B cell (primary cell): ENCODE data around the gene SLC13A4. TPM values are rescaled to one million over a fixed set of nuclear protein-coding genes. Genes with fewer than 3 reads are reported as not detected.

Source experiments
- ATAC-seq: fragments of 200-7000 bp; cut with Tn5 transposase; one replicate; pipeline ENCODE4 v1.10.0; 2021; ENCODE audit warnings: low read depth, mild to moderate bottlenecking, moderate number of reproducible peaks, moderate library complexity
- CTCF ChIA-PET: fragments of 350-600 bp; sonication (Branson Sonifier 250); formaldehyde crosslinking; loops from one replicate; lab custom pipeline; 2021; ENCODE audit warnings: antibody characterized with exemption, inconsistent platforms; lab: Charles Lee
- POLR2A ChIA-PET: fragments of 350-600 bp; sonication (Branson Sonifier 250); formaldehyde crosslinking; loops from one replicate; lab custom pipeline; 2021; ENCODE audit warnings: antibody characterized with exemption; lab: Charles Lee
- DNase-seq: peaks from one replicate; pipeline ENCODE4 v3.0.0; 2013
- H2AFZ ChIP-seq: 2 replicates; pipeline ENCODE4 v1.6.1; 2012; ENCODE audit warnings: mild to moderate bottlenecking, low read depth, low read length; ENCODE audit not compliant: insufficient read depth, poor library complexity, severe bottlenecking
- H3K27ac ChIP-seq, 2 donors: 1 replicate in 1 of 2; 2 replicates in 1 of 2; pipeline ENCODE4 v1.5.1; 2012 to 2013; ENCODE audit warnings: low read length in 2 of 2, mild to moderate bottlenecking in 2 of 2, moderate library complexity in 1 of 2
- H3K27me3 ChIP-seq, 4 experiments: fragments of 200-600 bp in 1 of 4; sonication (generic) in 1 of 4; replicated peaks in 1 of 4; 1 replicate in 2 of 4; 2 replicates in 2 of 4; pipeline versions ENCODE4 v1.6.1 to v1.7.0; 2013 to 2016; ENCODE audit warnings: low read length in 3 of 4, mild to moderate bottlenecking in 2 of 4, mixed read lengths in 1 of 4, moderate library complexity in 1 of 4; ENCODE audit not compliant: insufficient read depth in 4 of 4, control insufficient read depth in 3 of 4; ENCODE audit errors: control extremely low read depth in 1 of 4
- H3K36me3 ChIP-seq, 2 experiments: replicated peaks in 1 of 2; 1 replicate in 1 of 2; 2 replicates in 1 of 2; pipeline versions ENCODE4 v1.6.1 to v1.7.1; 2013; ENCODE audit warnings: low read length in 1 of 2; ENCODE audit not compliant: insufficient read depth in 2 of 2, control insufficient read depth in 1 of 2; ENCODE audit errors: control extremely low read depth in 1 of 2, extremely low read depth in 1 of 2
- H3K4me1 ChIP-seq, 2 donors: fragments of 200-600 bp in 1 of 2; sonication (generic) in 1 of 2; 1 replicate in 1 of 2; 2 replicates in 1 of 2; pipeline versions ENCODE4 v1.5.1 to v1.6.1; 2013 to 2017; ENCODE audit warnings: low read length in 2 of 2; ENCODE audit not compliant: control insufficient read depth in 2 of 2, insufficient read depth in 2 of 2
- H3K4me2 ChIP-seq: replicated peaks from 2 replicates; pipeline ENCODE3; 2012; ENCODE audit warnings: mild to moderate bottlenecking, low read depth, low read length; ENCODE audit not compliant: poor library complexity, severe bottlenecking
- H3K4me3 ChIP-seq, 5 experiments: fragments of 200-600 bp in 1 of 5; sonication (generic) in 1 of 5; 1 replicate in 3 of 5; 2 replicates in 2 of 5; pipeline versions ENCODE4 v1.5.1 to v1.7.0; 2011 to 2016; ENCODE audit warnings: low read length in 4 of 5, mild to moderate bottlenecking in 4 of 5, low read depth in 2 of 5, control low read depth in 1 of 5, moderate library complexity in 1 of 5; ENCODE audit not compliant: insufficient read depth in 1 of 5; ENCODE audit errors: control extremely low read depth in 1 of 5, extremely low read depth in 1 of 5
- H3K79me2 ChIP-seq: fragments of 200-600 bp; sonication (generic); one replicate; pipeline ENCODE4 v1.6.0; 2016; ENCODE audit warnings: low read length; ENCODE audit not compliant: control insufficient read depth, insufficient read depth
- H3K9ac ChIP-seq: fragments of 200-600 bp; sonication (generic); 2 replicates; pipeline ENCODE4 v1.6.1; 2017; ENCODE audit warnings: mild to moderate bottlenecking, low read length, moderate library complexity
- H3K9me3 ChIP-seq, 3 donors: one replicate each; pipeline versions ENCODE4 v1.6.1 to v1.7.1; 2013; ENCODE audit warnings: low read length in 2 of 3; ENCODE audit not compliant: control insufficient read depth in 2 of 3, insufficient read depth in 1 of 3; ENCODE audit errors: control extremely low read depth in 1 of 3
- H4K20me1 ChIP-seq: 2 replicates; pipeline ENCODE4 v1.6.0; 2012; ENCODE audit warnings: mild to moderate bottlenecking, low read length; ENCODE audit not compliant: insufficient read depth, control insufficient read depth, poor library complexity, severe bottlenecking
- H3K27ac Mint-ChIP-seq: one replicate; pipeline ENCODE4 v1.8.0; 2021; ENCODE audit warnings: mixed read lengths
- H3K27me3 Mint-ChIP-seq: one replicate; pipeline ENCODE4 v1.8.0; 2021; ENCODE audit warnings: mixed read lengths
- H3K4me1 Mint-ChIP-seq: one replicate; pipeline ENCODE4 v1.8.0; 2021; ENCODE audit warnings: mixed read lengths
- H3K4me3 Mint-ChIP-seq: one replicate; pipeline ENCODE4 v1.8.0; 2021; ENCODE audit warnings: mixed read lengths
- H3K9me3 Mint-ChIP-seq: one replicate; pipeline ENCODE4 v1.8.0; 2022; ENCODE audit warnings: mixed read lengths; ENCODE audit not compliant: insufficient read depth
- CTCF ChIP-seq: fragments of 200-600 bp; IDR thresholded peaks from one replicate; pipeline ENCODE4 v1.8.0; 2022; ENCODE audit warnings: antibody characterized with exemption, mild to moderate bottlenecking
- EZH2 ChIP-seq: IDR thresholded peaks from 2 replicates; pipeline ENCODE4 v1.6.1; 2012; ENCODE audit warnings: borderline replicate concordance, low read depth, mild to moderate bottlenecking, moderate library complexity, low read length; ENCODE audit not compliant: insufficient read depth, poor library complexity, severe bottlenecking
- WGBS: methylation state at CpG from one replicate; pipeline ENCODE4 v1.1.5; 2013; ENCODE audit warnings: missing lambda C conversion rate; ENCODE audit not compliant: insufficient coverage; 5-methylcytosine and 5-hydroxymethylcytosine counted together
- intact Hi-C: fragments of 100-400 bp; cut with micrococcal nuclease; formaldehyde crosslinking; loops from one replicate; pipeline ENCODE4 v1.10.0; 2022
- polyA plus RNA-seq: library from polyadenylated mRNA; depleted of rRNA; stranded (reverse); fragments of >200 nt; gene quantifications from 2 replicates; pipeline ENCODE4 v1.2.3, GENCODE V29; 2012
- total RNA-seq, 2 donors: library from RNA; stranded (reverse); fragments of 120-200 nt in 1 of 2; gene quantifications; 1 replicate in 1 of 2; 2 replicates in 1 of 2; pipeline versions ENCODE4 v1.2.3 to v1.2.4, GENCODE V29; 2013 to 2022

The SLC13A4 gene
- total and polyA plus RNA-seq, 2 donors (not counting 1 experiment from before 2014, with no cell fraction given), result not detected

DNA sequence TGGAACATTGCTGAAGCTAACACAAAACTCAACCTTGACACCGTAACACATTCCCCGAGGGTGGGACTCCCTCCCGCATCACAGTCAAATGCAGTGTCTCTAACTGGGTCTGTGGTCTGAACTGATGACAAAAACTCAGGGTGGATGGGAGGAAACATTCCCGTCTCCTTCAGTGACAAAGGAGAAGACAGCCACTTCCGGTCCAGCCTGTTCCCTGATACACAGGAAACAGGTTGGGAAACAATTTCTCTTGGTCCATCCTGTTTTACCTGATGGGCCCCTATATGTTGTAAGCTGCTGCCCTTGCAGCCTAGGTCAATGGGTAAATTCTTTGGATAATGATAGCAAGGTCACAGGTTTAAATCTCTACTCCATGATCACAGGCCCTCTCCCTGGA lies 20.4 kb downstream of the SLC13A4 start:
- DNase-seq (no peak), ATAC-seq (no peak)
- Histone ChIP-seq H3K4me2 (no peak overlapping the region), H3K9me3 (no peaks in the 10 kb centered on the region), H3K4me1 (no peaks in the 10 kb centered on the region), H3K4me3 (no peak overlapping the region), H4K20me1 (no peaks in the 10 kb centered on the region), H3K36me3 (no peaks in the 10 kb centered on the region), H3K79me2 (no peaks in the 10 kb centered on the region), H3K27me3 (no peaks in the 10 kb centered on the region), H2AFZ (no peak overlapping the region), H3K27ac (no peak overlapping the region), H3K9ac (no peak overlapping the region)
- no peaks in the 10 kb centered on the region for H3K4me1 Mint-ChIP-seq
- intact Hi-C loops, result no loop called here
- no peak overlapping the region for H3K4me3 Mint-ChIP-seq
- no peaks in the 10 kb centered on the region for H3K9me3 Mint-ChIP-seq
- H3K27ac Mint-ChIP-seq, result no peak overlapping the region
- no peaks in the 10 kb centered on the region for H3K27me3 Mint-ChIP-seq
- 79% methylated on average over 3 of the region's 5 CpGs for WGBS
- POLR2A ChIA-PET, result no interaction called here
- CTCF ChIA-PET, result no interaction called here
- TF ChIP-seq CTCF (no peak), EZH2 (no peak)

GRCh38 chr7:135706858-135707569 lies 21.0 kb downstream of the SLC13A4 start:
- H3K4me1 ChIP-seq, result no peaks in the 10 kb centered on the region
- POLR2A ChIA-PET, result no interaction called here
- no peaks in the 10 kb centered on the region for H3K9me3 Mint-ChIP-seq
- H4K20me1 ChIP-seq, result no peaks in the 10 kb centered on the region
- no peak overlapping the region for H3K9ac ChIP-seq
- no peak for TF ChIP-seq CTCF
- TF ChIP-seq EZH2, result no peak
- H3K9me3 ChIP-seq, result no peaks in the 10 kb centered on the region
- H3K36me3 ChIP-seq, result no peaks in the 10 kb centered on the region
- no peaks in the 10 kb centered on the region for H3K79me2 ChIP-seq
- no peaks in the 10 kb centered on the region for H3K4me1 Mint-ChIP-seq
- H3K27me3 Mint-ChIP-seq, result no peaks in the 10 kb centered on the region
- no peak overlapping the region for H2AFZ ChIP-seq
- no peak overlapping the region for H3K4me2 ChIP-seq
- H3K27ac Mint-ChIP-seq, result no peak overlapping the region
- CTCF ChIA-PET, result no interaction called here
- intact Hi-C loops, result no loop called here
- no peak overlapping the region for H3K4me3 ChIP-seq
- DNase-seq, result no peak
- no peak overlapping the region for H3K4me3 Mint-ChIP-seq
- no peak overlapping the region for H3K27ac ChIP-seq
- no peak for ATAC-seq
- H3K27me3 ChIP-seq, result no peaks in the 10 kb centered on the region
- WGBS, result 93% methylated on average over 5 of the region's 7 CpGs
